DMS79 (cell line): ENCODE measurements around the gene C11orf97.
"Not testable (repeated sequence)": the region's sequence is repeated elsewhere in the genome, so short reads cannot be mapped to it uniquely, and the experiment has no call there.

Experiments
- DNase-seq: peaks from one replicate; lab custom pipeline; 2025; lab: John Stamatoyannopoulos, UW

C11orf97 gene

DNA sequence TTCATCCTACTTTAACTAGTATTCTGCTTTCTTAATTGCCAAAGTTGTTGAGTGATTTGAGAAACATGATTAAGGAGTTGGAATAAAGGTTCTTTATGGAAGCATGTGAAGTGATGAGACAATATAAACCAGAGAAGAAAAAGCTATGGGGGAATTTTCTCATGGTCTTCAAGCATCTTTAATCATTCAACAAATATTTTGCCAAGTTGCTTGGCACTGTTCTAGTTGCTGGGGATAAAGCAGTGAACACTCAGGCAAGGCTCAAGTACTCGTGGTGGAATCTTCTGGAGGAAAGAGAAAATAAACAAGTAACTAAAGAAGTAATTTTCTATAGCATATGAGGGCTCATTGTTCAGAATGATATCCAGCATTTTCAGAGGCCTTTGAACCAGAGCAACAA, 45.7 kb downstream of the C11orf97 start:
- no peak for DNase-seq

- DNase-seq = no peak
These were observed 46.2 kb downstream of the C11orf97 start for GRCh38 chr11:94558468-94558867.

DNA sequence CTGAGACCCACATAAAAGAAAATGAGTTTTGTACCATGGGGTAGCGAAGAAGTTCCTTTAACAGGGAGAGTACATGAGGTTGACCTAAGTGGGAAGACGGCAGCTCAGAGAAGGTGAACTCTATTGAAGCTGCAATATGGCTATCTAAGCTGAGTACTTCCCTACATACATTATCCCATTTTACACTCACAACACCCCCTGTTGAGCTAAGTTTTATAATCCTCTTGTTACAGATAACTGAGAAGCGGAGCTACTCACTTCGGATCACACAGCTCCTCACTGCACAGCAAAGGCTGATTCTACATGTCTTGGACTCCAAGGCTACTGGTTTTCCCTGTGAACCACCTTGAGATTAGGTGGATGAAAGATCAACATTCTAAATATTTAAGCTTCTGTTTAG, 46.7 kb downstream of the C11orf97 start:
- DNase-seq = no peak

DNA sequence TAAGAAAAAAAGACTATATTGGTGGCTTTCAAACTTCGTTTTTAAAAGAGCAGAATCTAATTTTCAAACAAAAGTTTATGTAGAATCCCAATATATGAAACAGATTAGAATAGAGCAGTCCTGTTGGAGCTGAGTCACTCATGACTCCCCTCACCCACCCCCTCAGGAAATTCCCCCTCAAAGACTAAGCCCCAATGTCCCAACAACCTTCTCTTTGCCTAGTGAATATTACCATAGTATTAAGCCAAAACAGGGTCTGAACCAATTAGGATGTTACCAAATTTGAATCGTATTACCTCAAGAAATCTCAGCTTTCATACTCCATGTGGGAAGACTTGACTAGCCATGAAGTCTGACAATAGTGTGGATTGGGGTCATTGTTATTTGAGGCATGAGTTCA, 47.1 kb downstream of the C11orf97 start:
- DNase-seq = no peak

DNA sequence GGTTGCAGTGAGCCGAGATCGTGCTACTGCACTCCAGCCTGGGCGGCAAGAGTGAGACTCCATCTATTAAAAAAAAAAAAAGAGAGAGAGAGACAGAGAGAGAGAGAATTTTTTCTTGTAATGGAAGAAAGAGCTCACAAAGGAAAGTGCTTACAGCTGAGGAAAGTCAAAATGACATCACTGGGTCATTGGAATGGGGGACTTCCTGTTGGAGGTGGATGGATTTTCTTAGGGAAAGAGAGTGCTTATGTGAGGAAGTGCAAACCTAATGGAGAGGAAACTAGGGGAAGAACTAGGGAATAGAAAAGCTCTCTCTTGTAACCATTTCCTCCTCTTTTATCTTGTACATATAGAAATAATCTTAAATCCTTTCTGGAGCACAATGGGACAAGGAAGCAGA, 48.6 kb downstream of the C11orf97 start:
- DNase-seq = no peak

DNA sequence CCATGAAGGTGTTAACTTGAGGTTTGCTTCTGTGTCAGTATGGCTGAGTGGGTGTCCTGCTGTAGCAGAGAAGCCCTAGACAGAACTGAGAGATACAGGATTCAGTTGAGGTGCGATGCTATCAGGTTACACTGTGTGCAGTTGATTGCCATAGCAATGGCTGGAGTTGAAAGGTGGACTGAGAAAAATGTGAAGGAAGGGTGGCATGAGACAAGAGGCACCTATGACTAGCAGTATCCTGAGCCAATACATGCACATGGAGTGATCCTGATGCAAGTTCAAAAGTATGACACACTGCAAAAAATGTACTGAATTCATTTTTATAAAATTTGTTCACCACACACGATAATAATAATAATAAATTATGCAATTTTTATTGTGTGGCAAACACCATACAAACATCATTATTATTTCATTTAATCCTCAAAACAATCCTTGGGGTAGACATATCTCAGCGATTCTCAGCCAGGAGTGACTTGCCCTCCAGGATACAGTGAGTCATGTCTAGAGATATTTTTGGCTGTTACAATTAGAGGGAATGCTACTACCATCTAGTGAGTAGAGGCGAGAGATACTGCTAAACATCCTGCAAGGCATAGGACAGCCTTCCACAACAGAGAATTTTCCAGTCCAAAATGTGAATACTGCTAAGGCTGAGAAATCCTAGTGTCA, 51.1 kb downstream of the C11orf97 start:
- DNase-seq = no peak

DNA sequence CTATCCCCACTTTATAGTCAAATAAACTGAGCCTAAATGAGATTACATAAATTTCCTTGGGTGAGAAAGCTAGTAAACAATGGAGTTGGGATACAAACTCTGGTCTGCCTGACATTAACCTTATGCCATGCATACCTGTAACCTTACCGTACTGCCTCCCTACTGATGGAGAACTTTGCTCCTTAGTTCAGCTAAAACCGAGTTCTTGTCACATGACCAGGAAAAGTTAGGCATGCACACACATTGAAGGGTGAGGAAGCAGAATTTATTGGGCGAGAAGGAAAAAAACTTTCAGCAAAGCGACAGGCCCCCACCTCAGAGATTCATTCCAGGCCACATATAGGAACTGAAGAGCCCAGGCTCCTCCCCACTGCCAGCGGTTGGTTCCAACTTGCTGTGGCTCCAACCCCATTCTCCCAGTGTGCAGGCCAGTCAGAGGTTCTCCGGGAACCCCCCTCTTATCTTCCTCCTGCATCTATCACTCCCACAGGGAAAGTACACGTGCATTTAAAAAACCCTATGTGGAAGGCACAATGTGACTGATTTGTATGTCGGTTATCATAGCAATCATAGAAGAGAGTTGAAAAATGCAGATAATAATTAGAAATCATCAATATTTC, 51.7 kb downstream of the C11orf97 start:
- no peak for DNase-seq

GRCh38 chr11:94567181-94567670, 55.0 kb downstream of the C11orf97 start, which contains the start of gene PIWIL4:
Gene PIWIL4 (plus strand): TSS chr11:94567368. CDS start chr11:94567519, 151 bp downstream.
- DNase-seq = no peak

DNA sequence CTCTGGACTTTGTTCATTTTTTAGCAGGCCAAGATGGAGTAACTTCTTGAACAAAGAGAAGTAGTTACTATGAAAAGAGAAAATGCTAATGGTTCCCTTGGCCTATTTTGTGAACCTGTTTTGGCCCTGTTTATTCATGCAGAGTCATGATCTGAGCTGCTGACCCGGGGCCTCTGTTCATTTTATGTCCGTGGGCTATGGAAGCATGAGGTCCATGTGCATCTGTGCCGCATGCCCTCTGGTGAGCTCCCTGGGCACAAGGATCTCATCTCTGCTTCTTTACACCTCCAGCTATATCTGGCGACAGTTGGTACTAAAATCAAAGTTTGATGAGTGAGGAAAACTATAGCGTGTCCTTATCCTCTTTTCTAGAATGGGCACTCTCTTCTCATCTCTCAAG, 55.9 kb downstream of the C11orf97 start:
- DNase-seq = no peak

- DNase-seq = no peak
These were observed 56.5 kb downstream of the C11orf97 start for GRCh38 chr11:94568717-94569116.

DNA sequence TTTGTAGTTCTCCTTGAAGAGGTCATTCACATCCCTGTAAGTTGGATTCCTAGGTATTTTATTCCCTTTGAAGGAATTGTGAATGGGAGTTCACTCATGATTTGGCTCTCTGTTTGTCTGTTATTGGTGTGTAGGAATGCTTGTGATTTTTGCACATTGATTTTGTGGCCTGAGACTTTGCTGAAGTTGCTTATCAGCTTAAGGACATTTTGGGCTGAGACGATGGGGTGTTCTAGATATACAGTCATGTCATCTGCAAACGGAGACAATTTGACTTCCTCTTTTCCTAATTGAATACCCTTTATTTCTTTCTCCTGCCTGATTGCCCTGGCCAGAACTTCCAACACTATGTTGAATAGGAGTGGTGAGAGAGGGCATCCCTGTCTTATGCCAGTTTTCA, 60.7 kb downstream of the C11orf97 start:
- DNase-seq = not testable (repeated sequence)

- DNase-seq = no peak
These were observed 62.1 kb downstream of the C11orf97 start for GRCh38 chr11:94574193-94574961.

DNA sequence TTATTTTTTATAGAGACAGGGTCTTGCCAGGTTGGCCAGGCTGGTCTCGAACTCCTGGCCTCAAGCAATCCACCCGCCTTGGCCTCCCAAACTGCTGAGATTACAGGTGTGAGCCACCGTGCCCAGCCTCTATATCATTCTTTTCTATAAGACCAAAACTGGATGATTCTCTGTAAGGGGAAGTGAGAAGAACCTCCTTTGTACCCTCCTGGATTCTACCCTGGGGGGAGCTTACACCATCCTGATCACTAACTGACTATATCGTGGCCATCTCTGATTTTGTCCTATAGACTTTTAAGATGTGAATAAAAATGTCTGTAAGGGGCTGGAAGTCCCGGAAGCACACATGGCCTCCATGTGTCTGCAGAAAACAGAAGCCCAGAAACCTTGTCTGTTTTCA, 64.0 kb downstream of the C11orf97 start:
- no peak for DNase-seq

- DNase-seq = no peak
These were observed 65.6 kb downstream of the C11orf97 start for GRCh38 chr11:94577841-94578240.
